ENCODE results near the gene ZBTB8B. TPM values are rescaled to one million over a fixed set of nuclear protein-coding genes. Genes with fewer than 3 reads are reported as not detected.
"Not testable (repeated sequence)": the region's sequence is repeated elsewhere in the genome, so short reads cannot be mapped to it uniquely, and the experiment has no call there.

ZBTB8B gene
- total RNA-seq, 2 experiments from 2014 or later, result not detected

- Mint-ChIP-seq H3K27ac (no peak overlapping the region), H3K36me3 (no peaks in the 10 kb centered on the region), H3K9me3 (peaks cover 12% of the 10 kb centered on the region), H3K4me1 (no peaks in the 10 kb centered on the region), H3K4me3 (no peak overlapping the region), H3K27me3 (no peaks in the 10 kb centered on the region)
- DNase-seq, result no peak
Observed at GRCh38 chr1:32455958-32456357, 8.9 kb upstream of the ZBTB8B start.

- not testable (repeated sequence) for H3K36me3 Mint-ChIP-seq, DNase-seq, H3K4me1 Mint-ChIP-seq, H3K4me3 Mint-ChIP-seq, H3K27ac Mint-ChIP-seq
- peaks cover 15% of the 10 kb centered on the region for H3K27me3 Mint-ChIP-seq
- peaks cover 12% of the 10 kb centered on the region for H3K9me3 Mint-ChIP-seq
Observed at GRCh38 chr1:32458798-32459197, 6.1 kb upstream of the ZBTB8B start.

DNA sequence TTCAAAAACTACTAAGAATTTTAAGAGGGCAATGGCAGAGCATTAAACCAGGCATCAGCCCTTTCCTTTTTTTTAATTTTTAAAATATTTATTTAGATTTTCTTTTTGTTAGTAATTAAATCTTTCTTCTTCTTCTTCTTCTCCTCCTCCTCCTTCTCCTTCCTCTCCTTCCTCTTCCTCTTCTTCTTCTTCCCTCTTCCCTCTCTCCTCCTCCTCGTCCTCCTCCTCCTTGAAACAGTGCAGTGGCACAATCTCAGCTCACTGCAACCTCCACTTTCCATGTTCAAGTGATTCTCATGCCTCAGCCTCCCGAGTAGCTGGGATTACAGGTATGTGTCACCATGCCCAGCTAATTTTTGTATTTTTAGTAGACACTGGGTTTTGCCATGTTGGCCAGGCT lies 1.9 kb upstream of the ZBTB8B start:
- not testable (repeated sequence) for DNase-seq, H3K4me3 Mint-ChIP-seq, H3K27ac Mint-ChIP-seq, H3K36me3 Mint-ChIP-seq
- peaks cover 12% of the 10 kb centered on the region for H3K9me3 Mint-ChIP-seq
- H3K4me1 Mint-ChIP-seq, result peaks cover 12% of the 10 kb centered on the region
- H3K27me3 Mint-ChIP-seq, result peaks cover 53% of the 10 kb centered on the region

DNA sequence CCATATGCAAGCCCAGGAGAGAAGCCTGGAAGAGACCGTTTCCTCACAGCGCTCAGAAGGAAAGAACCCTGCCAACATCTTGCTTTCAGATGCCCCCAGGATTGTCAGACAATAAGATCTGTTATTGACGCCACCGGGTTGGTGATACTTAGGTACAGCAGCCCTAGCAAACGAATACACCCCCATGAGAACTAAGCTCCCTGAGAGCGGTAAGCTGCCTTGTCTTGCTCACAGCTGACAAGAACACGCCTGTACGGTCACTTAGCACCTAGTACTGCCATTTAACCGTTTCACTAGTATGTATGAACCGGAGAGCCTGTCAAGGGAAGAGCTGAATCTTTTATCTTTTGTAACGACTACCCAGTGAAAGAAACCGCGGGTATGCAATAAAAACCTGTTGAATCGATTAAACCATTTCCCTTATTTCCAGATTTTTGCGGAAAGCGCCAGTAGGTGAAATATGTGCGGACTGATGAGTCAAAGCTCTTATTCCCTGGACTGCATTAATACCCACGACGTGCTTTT lies 619 bp upstream of the ZBTB8B start:
- Mint-ChIP-seq H3K4me3 (peak overlapping the region; percentile 48), H3K27ac (no peak overlapping the region), H3K4me1 (peaks cover 12% of the 10 kb centered on the region), H3K9me3 (peaks cover 2% of the 10 kb centered on the region), H3K27me3 (peaks cover 56% of the 10 kb centered on the region), H3K36me3 (no peaks in the 10 kb centered on the region)
- DNase-seq, result no peak

GRCh38 chr1:32465578-32465933 lies 684 bp downstream of the ZBTB8B start:
- no peak for DNase-seq
- Mint-ChIP-seq H3K4me3 (peak overlapping the region; percentile 50), H3K27ac (no peak overlapping the region), H3K27me3 (peaks cover 57% of the 10 kb centered on the region), H3K4me1 (peaks cover 12% of the 10 kb centered on the region), H3K36me3 (no peaks in the 10 kb centered on the region), H3K9me3 (no peaks in the 10 kb centered on the region)

DNA sequence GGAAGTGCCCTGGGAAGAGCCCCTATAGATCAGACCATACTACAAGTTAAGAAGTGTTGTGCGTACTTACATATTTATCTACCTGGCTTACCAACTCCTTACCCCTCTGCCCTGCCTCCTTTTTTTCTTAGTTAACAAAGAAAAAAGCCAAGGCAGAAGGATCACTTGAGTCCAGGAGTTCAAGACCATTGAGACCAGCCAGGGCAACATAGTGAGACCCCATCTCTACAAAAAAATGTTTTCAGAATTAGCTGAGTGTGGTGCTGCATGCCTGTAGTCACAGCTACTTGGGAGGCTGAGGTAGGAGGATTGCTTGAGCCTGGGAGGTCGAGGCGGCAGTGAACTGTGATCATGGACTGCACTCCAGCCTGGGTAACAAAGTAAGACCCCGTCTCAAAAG lies 1.9 kb downstream of the ZBTB8B start:
- Mint-ChIP-seq H3K36me3 (no peaks in the 10 kb centered on the region), H3K9me3 (no peaks in the 10 kb centered on the region), H3K27ac (no peak overlapping the region), H3K27me3 (peaks cover 63% of the 10 kb centered on the region), H3K4me3 (no peak overlapping the region), H3K4me1 (peaks cover 12% of the 10 kb centered on the region)
- DNase-seq, result no peak

DNA sequence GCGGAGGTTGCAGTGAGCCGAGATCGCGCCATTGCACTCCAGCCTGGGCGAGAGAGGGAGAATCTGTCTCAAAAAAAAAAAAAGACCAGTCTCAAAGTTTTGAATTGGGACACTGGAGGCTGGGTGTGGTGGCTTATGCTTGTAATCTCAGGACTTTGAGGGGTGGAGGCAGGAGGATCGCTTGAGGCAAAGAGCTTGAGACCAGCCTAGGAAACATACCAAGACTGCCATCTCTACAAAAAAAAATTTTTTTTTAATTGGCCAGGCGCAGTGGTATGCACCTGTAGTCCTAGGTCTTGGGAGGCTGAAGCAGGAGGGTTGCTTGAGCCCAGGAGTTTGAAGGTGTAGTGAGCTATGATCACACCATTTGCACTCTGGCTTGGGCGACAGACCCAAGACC lies 3.9 kb downstream of the ZBTB8B start:
- no peaks in the 10 kb centered on the region for H3K9me3 Mint-ChIP-seq
- H3K36me3 Mint-ChIP-seq, result no peaks in the 10 kb centered on the region
- H3K4me3 Mint-ChIP-seq, result no peak overlapping the region
- peaks cover 57% of the 10 kb centered on the region for H3K27me3 Mint-ChIP-seq
- peaks cover 12% of the 10 kb centered on the region for H3K4me1 Mint-ChIP-seq
- H3K27ac Mint-ChIP-seq, result no peak overlapping the region
- DNase-seq, result no peak

- H3K4me3 Mint-ChIP-seq, result no peak overlapping the region
- H3K27me3 Mint-ChIP-seq, result peaks cover 49% of the 10 kb centered on the region
- peaks cover 3% of the 10 kb centered on the region for H3K4me1 Mint-ChIP-seq
- H3K27ac Mint-ChIP-seq, result no peak overlapping the region
- no peak for DNase-seq
- no peaks in the 10 kb centered on the region for H3K9me3 Mint-ChIP-seq
- no peaks in the 10 kb centered on the region for H3K36me3 Mint-ChIP-seq
Observed at GRCh38 chr1:32470431-32470830, 5.6 kb downstream of the ZBTB8B start.

DNA sequence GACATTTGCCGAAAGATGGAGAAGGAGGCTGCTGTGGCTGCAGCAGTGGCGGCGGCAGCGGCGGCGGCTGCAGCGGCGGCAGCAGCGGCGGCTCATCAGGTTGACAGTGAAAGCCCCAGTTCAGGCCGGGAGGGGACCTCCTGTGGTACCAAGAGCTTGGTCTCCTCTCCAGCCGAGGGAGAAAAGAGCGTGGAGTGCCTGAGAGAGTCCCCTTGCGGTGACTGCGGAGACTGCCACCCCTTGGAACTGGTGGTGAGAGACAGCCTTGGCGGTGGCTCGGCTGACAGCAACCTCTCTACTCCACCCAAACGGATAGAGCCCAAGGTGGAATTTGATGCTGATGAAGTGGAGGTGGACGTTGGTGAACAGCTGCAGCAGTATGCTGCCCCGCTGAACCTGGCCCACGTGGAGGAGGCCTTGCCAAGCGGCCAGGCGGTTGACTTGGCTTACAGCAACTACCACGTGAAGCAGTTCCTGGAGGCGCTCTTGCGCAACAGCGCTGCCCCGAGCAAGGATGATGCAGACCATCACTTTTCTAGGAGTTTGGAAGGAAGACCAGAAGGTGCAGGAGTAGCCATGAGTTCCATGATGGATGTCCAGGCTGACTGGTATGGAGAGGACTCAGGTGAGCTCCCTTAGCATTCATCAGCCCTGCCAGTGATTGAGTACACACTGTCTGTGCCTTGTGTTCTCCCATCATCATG lies 6.3 kb downstream of the ZBTB8B start:
- no peaks in the 10 kb centered on the region for H3K4me1 Mint-ChIP-seq
- no peaks in the 10 kb centered on the region for H3K36me3 Mint-ChIP-seq
- peaks cover 44% of the 10 kb centered on the region for H3K27me3 Mint-ChIP-seq
- H3K4me3 Mint-ChIP-seq, result no peak overlapping the region
- H3K27ac Mint-ChIP-seq, result no peak overlapping the region
- DNase-seq, result peak; percentile 13
- H3K9me3 Mint-ChIP-seq, result no peaks in the 10 kb centered on the region

DNA sequence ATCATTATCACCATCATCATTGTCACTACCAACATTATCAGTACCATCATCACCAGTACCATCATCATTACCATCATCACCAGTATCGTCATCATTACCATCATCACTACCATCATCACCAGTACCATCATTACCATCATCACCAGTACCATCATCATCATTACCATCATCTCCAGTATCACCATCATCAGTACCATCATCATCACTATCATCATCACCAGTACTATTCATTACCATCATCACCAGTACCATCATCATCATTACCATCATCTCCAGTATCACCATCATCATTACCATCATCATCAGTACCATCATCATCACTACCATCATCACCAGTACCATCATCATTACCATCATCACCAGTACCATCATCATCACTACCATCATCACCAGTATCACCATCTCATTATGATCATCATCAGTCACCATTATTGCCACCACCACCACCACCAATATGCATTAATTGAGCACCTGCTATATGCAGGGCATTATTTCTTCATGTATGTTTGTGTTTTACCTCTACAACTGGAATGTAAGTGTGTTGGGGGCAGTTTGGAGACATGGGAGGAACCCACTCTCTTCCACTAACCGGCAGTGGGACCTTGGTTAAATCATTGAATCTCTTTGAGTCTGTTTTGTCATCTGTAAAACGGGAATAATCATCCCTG lies 7.0 kb downstream of the ZBTB8B start:
- Mint-ChIP-seq H3K27me3 (peaks cover 37% of the 10 kb centered on the region), H3K9me3 (no peaks in the 10 kb centered on the region), H3K36me3 (no peaks in the 10 kb centered on the region), H3K4me1 (no peaks in the 10 kb centered on the region), H3K27ac (no peak overlapping the region), H3K4me3 (no peak overlapping the region)
- no peak for DNase-seq

- not testable (repeated sequence) for H3K4me3 Mint-ChIP-seq, H3K27ac Mint-ChIP-seq, H3K36me3 Mint-ChIP-seq, DNase-seq, H3K9me3 Mint-ChIP-seq, H3K4me1 Mint-ChIP-seq
- H3K27me3 Mint-ChIP-seq, result peaks cover 28% of the 10 kb centered on the region
Observed at GRCh38 chr1:32472966-32473365, 8.1 kb downstream of the ZBTB8B start.

- DNase-seq, result no peak
- H3K9me3 Mint-ChIP-seq, result no peaks in the 10 kb centered on the region
- H3K27ac Mint-ChIP-seq, result no peak overlapping the region
- no peaks in the 10 kb centered on the region for H3K36me3 Mint-ChIP-seq
- H3K4me3 Mint-ChIP-seq, result no peak overlapping the region
- peaks cover 25% of the 10 kb centered on the region for H3K27me3 Mint-ChIP-seq
- H3K4me1 Mint-ChIP-seq, result no peaks in the 10 kb centered on the region
Observed at GRCh38 chr1:32474954-32475353, 10.1 kb downstream of the ZBTB8B start.

GRCh38 chr1:32480003-32480402 lies 15.1 kb downstream of the ZBTB8B start:
- H3K27ac Mint-ChIP-seq, result no peak overlapping the region
- no peaks in the 10 kb centered on the region for H3K4me1 Mint-ChIP-seq
- H3K27me3 Mint-ChIP-seq, result peaks cover 7% of the 10 kb centered on the region
- H3K36me3 Mint-ChIP-seq, result no peaks in the 10 kb centered on the region
- H3K4me3 Mint-ChIP-seq, result no peak overlapping the region
- DNase-seq, result no peak
- peaks cover 1% of the 10 kb centered on the region for H3K9me3 Mint-ChIP-seq

DNA sequence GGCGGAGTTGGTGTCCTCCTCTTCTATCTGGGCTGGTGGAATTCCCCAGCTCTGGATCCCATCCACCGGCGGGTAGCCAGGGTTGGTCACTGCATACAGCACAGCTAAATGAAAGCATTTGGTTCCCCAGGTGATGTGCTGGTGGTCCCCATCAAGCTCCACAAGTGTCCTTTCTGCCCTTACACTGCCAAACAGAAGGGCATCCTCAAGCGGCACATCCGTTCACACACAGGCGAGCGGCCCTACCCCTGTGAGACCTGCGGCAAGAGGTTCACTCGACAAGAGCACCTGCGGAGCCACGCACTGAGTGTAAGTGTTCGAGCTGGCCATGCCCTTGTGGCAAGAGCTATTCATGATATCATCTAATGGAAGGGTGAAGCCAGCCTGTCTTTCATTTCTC lies 15.9 kb downstream of the ZBTB8B start:
- DNase-seq, result no peak
- Mint-ChIP-seq H3K27me3 (no peaks in the 10 kb centered on the region), H3K27ac (no peak overlapping the region), H3K4me3 (no peak overlapping the region), H3K9me3 (peaks cover 1% of the 10 kb centered on the region), H3K36me3 (no peaks in the 10 kb centered on the region), H3K4me1 (no peaks in the 10 kb centered on the region)

DNA sequence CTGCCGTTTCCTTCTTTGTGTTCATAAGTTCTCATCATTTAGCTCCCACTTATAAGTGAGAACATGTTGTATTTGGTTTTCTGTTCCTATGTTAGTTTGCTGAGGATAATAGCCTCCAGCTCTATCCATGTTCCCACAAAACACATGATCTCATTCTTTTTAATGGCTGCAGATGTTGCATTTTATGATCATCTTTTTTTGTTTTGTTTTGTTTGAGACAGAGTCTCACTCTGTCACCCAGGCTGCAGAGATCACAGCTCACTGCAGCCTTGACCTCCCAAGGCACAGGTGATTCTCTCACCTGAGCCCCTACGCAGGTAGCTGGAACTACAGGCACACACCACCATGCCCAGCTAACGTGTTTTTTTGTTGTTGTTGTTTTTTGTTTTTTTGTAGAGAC lies 16.9 kb downstream of the ZBTB8B start:
- not testable (repeated sequence) for H3K4me3 Mint-ChIP-seq, H3K4me1 Mint-ChIP-seq, H3K27me3 Mint-ChIP-seq, H3K36me3 Mint-ChIP-seq, DNase-seq, H3K9me3 Mint-ChIP-seq, H3K27ac Mint-ChIP-seq

All from activated naive CD8-positive, alpha-beta T cell treated with anti-CD3 and anti-CD28 coated beads for 36 hours (primary cell).